H7 (cell line): ENCODE measurements around the gene GABARAP. TPM values are rescaled to one million over a fixed set of nuclear protein-coding genes. Genes with fewer than 3 reads are reported as not detected.

Experiments used
- DNase-seq: peaks from one replicate; pipeline ENCODE4 v3.0.0; 2012
- H3K27me3 ChIP-seq: 2 replicates; pipeline ENCODE4 v1.6.0; 2011; ENCODE audit warnings: mild to moderate bottlenecking, low read length; ENCODE audit not compliant: control insufficient read depth, insufficient read depth
- H3K36me3 ChIP-seq: replicated peaks from 2 replicates; pipeline ENCODE4 v1.5.1; 2011; ENCODE audit warnings: low read length; ENCODE audit not compliant: control insufficient read depth, insufficient read depth
- H3K4me3 ChIP-seq: 2 replicates; pipeline ENCODE4 v1.5.1; 2011; ENCODE audit warnings: low read depth, mild to moderate bottlenecking, control low read depth, low read length, moderate library complexity; ENCODE audit not compliant: insufficient read depth
- total RNA-seq: library from RNA; depleted of rRNA; stranded (reverse); fragments of >200 nt; shearing (Covaris generic); gene quantifications from 2 replicates; pipeline ENCODE4 v1.2.3, GENCODE V29; 2014

GABARAP gene
- total RNA-seq, 1 experiment from 2014 or later: 231 TPM

DNA sequence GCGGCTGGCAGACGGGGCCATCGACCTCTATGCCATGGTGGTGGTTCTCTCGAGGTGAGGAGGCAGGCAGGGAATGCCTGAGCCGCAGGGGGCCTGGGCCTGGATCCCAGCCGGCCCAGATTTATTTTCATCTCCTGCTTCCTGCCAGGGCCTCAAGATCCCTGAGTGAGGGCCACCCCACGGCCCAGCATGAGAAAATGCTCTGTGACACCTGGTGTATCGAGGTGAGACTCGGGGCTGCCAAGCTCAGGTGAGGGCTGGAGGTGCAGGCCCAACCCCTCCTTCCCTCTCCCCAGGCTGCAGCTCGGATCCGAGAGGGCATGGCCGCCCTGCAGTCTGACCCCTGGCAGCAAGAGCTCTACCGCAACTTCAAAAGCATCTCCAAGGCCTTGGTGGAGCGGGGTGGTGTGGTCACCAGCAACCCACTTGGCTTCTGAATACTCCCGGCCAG is 17.6 kb downstream of the GABARAP start:
- H3K4me3 ChIP-seq: no peak overlapping the region
- H3K27me3 ChIP-seq: no peaks in the 10 kb centered on the region
- peaks cover 49% of the 10 kb centered on the region for H3K36me3 ChIP-seq
- peak; percentile 72 for DNase-seq

DNA sequence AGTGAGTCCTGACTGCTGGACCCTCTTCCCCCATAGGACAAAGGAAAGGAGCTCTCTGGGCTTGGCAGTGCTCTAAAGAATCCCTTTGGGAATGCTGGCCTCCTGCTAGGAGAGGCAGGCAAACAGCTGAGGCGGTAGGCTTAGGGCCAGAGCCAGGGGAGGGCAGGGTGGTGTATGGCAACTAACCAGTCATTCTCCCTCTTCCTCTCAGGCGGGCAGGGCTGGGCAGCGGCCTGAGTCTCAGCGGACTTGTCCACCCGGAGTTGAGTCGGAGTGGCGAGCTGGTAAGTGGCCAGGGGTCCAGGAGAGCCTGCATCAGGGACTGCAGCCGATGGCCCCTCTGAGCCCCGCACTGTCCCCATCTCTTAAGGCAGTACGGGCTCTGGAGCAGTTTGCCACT is 18.1 kb downstream of the GABARAP start:
- H3K27me3 ChIP-seq: no peaks in the 10 kb centered on the region
- peaks cover 47% of the 10 kb centered on the region for H3K36me3 ChIP-seq
- no peak overlapping the region for H3K4me3 ChIP-seq
- DNase-seq: no peak

DNA sequence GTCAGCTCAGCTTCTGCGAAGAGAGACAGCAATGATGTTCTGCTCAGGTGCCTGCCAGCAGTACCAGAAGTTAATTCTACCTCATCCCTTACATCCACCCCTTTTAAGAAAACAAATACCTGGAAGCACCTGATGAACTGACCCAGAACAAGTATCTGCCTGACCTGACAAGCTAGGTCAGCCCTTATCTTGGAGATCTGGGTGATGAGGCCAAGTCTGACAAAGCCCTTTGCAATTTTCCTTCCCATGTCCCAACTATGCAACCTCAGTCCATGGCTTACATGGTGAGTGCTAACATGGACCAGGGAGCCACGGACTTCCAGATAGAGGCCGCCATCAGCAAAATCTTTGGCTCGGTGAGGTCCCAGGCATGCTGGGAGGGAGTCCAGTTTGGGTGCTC is 18.9 kb downstream of the GABARAP start:
- DNase-seq: no peak
- Histone ChIP-seq H3K36me3 (peaks cover 44% of the 10 kb centered on the region), H3K27me3 (no peaks in the 10 kb centered on the region), H3K4me3 (no peak overlapping the region)

DNA sequence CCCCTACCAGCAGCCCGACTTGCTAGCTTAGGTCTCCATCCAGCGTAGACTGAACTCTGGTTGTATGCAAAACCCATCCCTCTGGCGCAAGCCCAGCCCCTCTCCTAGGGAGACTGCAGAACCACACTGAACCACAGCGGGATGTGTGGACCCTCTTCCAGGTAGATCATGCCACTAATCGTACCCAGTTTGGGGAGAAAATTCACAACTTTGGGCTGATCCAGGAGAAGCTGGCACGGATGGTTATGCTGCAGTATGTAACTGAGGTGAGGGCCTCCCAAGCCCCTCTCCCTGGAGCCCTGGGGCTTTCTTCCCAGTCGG is 19.3 kb downstream of the GABARAP start:
- no peak overlapping the region for H3K4me3 ChIP-seq
- DNase-seq: no peak
- H3K27me3 ChIP-seq: no peaks in the 10 kb centered on the region
- peaks cover 40% of the 10 kb centered on the region for H3K36me3 ChIP-seq

GRCh38 chr17:7222093-7222971 is 19.9 kb downstream of the GABARAP start:
- Histone ChIP-seq H3K36me3 (peaks cover 37% of the 10 kb centered on the region), H3K27me3 (no peaks in the 10 kb centered on the region), H3K4me3 (no peak overlapping the region)
- DNase-seq: no peak

DNA sequence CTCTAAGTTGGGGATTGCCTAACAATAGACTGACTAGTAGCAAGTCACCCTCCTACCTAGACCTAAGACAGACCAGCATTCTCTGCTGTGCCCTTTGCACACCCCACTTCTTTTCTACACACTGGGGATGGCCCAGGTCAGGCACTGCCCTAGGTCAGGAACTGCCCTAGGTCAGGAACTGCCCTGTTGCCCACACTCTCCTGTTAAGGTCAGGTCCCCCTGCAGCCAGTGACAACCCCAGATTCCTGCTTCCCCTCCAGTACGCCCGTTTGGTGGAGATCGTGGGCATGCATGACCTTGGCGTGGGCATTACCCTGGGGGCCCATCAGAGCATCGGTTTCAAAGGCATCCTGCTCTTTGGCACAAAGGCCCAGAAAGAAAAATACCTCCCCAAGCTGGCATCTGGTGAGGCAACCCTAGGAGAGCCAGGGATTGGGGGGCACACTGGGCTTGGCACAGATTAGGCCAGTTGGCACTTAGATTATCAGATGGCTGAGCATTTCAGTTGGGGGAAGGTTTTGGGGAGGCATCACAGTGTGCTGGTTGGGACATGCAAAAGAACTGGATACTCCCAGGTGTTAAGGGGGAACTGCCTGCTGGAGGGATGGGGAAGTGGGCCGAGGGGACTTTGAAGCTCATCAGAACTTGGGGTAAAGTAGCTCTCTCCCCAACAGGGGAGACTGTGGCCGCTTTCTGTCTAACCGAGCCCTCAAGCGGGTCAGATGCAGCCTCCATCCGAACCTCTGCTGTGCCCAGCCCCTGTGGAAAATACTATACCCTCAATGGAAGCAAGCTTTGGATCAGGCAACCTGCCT is 20.8 kb downstream of the GABARAP start:
- Histone ChIP-seq H3K4me3 (no peak overlapping the region), H3K36me3 (peaks cover 35% of the 10 kb centered on the region), H3K27me3 (no peaks in the 10 kb centered on the region)
- DNase-seq: no peak

DNA sequence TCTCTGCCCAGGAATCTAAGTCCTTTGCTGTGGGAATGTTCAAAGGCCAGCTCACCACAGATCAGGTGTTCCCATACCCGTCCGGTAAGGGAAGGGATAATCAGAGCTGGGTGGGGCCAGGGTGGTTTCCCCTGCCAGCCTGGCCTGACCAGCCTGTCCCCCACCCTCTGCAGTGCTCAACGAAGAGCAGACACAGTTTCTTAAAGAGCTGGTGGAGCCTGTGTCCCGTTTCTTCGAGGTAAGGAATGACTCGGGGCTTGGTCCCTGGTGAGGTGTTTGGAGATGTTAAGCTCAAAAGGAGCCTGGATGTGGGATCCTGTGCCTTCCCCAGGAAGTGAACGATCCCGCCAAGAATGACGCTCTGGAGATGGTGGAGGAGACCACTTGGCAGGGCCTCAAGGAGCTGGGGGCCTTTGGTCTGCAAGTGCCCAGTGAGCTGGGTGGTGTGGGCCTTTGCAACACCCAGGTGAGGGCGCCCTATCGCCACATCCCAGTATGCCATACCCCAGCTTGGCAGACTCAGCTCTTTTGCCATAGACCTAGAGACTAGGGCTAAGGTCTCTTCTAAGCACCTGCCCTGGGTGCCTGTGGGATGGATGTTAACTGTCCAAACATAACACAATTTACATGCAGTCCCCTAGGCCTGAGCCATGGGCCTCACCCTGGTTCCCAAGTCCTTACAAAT is 21.5 kb downstream of the GABARAP start:
- Histone ChIP-seq H3K27me3 (no peaks in the 10 kb centered on the region), H3K36me3 (peaks cover 35% of the 10 kb centered on the region), H3K4me3 (peak overlapping the region; percentile 98)
- DNase-seq: peak; percentile 88

DNA sequence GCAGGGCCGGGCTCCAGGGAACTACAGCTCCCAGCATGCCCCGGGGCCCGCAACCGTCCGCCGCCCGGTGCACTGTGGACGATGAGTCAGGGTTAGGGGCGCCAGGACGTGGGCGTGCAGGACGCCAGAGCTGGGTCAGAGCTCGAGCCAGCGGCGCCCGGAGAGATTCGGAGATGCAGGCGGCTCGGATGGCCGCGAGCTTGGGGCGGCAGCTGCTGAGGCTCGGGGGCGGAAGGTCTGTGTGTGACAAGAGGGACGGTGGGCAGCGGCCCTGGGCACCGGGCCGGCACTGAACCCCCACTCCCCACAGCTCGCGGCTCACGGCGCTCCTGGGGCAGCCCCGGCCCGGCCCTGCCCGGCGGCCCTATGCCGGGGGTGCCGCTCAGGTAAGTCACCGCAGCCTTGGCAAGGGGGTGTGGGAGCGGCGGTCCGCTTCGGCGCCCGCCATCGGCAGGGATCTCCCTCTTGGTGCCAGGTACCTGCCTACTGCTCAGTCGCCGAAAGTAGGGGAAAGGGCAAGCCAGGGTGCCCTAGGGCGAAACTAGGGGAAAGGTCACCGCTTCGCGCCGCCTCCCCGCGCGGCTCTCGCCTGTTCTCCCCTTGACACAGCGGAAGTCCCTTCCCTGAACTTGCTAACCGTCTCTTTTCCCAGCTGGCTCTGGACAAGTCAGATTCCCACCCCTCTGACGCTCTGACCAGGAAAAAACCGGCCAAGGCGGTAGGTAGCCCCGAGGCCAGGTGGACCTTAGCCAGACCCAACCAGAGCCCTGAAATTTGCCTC is 22.2 kb downstream of the GABARAP start, which contains the start of the genes ACADVL and DLG4:
Gene ACADVL, plus strand, starts transcription at position 127 of the 781 bp plus-strand sequence. Its CDS starts 47 bp downstream, at position 174.
Gene DLG4, minus strand, starts transcription at position 25 of the 781 bp plus-strand sequence.
- H3K27me3 ChIP-seq: no peaks in the 10 kb centered on the region
- DNase-seq: peak; percentile 96
- H3K4me3 ChIP-seq: peak within 1 kb of the TSS; percentile 98
- peaks cover 35% of the 10 kb centered on the region for H3K36me3 ChIP-seq

DNA sequence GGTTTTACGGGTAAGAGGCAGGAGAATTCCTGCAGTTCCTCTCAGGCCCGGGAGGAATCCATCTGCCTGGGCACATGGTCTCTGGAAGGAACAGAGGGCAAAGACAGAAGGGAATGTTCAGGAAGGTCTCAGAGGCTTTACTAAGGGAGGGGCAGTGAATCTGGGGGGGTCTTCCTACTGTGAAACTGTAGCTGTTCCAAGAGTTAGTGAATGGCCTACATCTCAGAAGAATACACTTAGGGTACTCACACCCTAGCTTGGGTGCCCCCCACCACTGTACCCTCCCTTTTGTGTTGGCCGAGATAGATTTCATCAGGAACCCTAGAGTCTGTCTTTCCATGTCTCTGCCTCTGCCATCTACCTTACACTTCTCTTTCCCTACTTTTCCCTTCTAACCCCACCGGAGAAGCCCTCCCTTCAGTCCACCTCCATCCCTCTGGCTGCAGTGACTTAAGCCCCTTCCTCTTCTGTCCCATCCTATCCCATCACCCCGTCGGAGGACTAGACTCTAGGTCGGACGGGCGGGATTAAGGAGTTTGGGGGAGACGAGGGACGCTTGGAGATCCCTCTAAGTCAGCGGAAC is 22.9 kb downstream of the GABARAP start:
- no peaks in the 10 kb centered on the region for H3K27me3 ChIP-seq
- peak overlapping the region; percentile 98 for H3K4me3 ChIP-seq
- peaks cover 32% of the 10 kb centered on the region for H3K36me3 ChIP-seq
- no peak for DNase-seq

DNA sequence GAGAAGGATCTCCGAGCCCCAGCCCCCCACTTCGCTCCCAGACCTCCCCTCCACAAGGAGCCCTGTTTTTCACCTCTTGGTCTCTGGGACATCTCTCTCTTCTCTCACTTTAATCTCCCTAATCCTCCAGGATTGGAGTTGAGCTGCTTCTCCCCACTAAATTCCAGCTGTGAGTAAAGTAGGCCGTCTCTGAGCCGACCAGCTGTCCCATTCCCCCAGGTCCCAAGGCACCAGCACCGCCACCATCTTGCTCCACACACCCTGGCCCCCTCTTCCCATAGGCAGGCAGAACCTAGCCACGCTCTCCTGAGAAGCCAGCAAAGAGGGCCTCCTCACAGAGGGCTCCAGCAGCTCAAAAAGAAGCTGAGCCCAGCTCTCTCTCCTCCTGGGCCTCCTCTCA is 23.5 kb downstream of the GABARAP start:
- Histone ChIP-seq H3K36me3 (peaks cover 27% of the 10 kb centered on the region), H3K27me3 (no peaks in the 10 kb centered on the region), H3K4me3 (no peak overlapping the region)
- no peak for DNase-seq

GRCh38 chr17:7218166-7218565 is 24.1 kb downstream of the GABARAP start:
- Histone ChIP-seq H3K36me3 (peaks cover 21% of the 10 kb centered on the region), H3K27me3 (no peaks in the 10 kb centered on the region)

GRCh38 chr17:7217113-7217987 is 24.9 kb downstream of the GABARAP start:
- Histone ChIP-seq H3K36me3 (peaks cover 13% of the 10 kb centered on the region), H3K4me3 (peak overlapping the region; percentile 31), H3K27me3 (no peaks in the 10 kb centered on the region)
- DNase-seq: peak; percentile 90

More at GRCh38 chr17:7218166-7218565, 24.1 kb downstream of the GABARAP start:
- H3K4me3 ChIP-seq: no peak overlapping the region
- no peak for DNase-seq
